Measurements from ENCODE around the gene DIP2C. TPM values are rescaled to one million over a fixed set of nuclear protein-coding genes. Genes with fewer than 3 reads are reported as not detected.

DIP2C gene
- total and polyA plus RNA-seq, 7 experiments from 2014 or later, result 1.1 to 8.7 (median 4.5) TPM

DNA sequence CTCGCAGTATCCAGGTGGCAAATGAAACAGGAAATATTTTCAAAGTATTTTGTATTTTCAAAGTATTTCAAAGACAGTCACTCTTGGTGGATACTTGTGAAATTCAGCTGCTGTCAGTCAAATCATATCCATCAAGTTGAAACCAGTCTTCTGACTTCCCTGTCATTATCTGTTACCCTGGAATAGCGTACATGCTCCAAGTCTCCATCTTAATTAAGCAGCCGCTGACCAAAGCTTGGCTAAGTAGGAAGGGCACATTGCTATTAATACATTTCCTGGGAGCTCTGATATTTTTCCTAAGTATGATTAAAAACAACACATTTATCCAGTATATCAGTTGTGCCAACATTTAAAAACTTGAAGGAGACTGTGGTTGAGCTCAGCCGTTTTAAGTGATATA, 442.0 kb downstream of the DIP2C start:
- intact Hi-C loops (cut with micrococcal nuclease), result no loop called here
- Histone ChIP-seq H3K9me3 (ENCODE audit: control insufficient read depth in 2 of 3, low read length in 3 of 3) (no peaks in the 10 kb centered on the region), H3K27me3 (ENCODE audit: control insufficient read depth in 2 of 2, insufficient read depth in 2 of 2, low read length in 2 of 2) (no peaks in the 10 kb centered on the region), H3K36me3 (ENCODE audit: control insufficient read depth in 2 of 3, insufficient read depth in 3 of 3, low read length in 3 of 3) (peaks cover 17 to 68% (median 21%) of the 10 kb centered on the region in 3 experiments), H3K4me1 (ENCODE audit: control insufficient read depth in 2 of 2, insufficient read depth in 2 of 2, low read length in 2 of 2) (no peaks in the 10 kb centered on the region), H3K4me3 (ENCODE audit: low read length) (no peak overlapping the region), H3K27ac (ENCODE audit: low read depth, low read length) (no peak overlapping the region)
- no peaks in the 10 kb centered on the region for H3K27me3 Mint-ChIP-seq
- POLR2A ChIA-PET, result no interaction called here
- peaks cover 21 to 77% (median 50%) of the 10 kb centered on the region in 5 donors for H3K36me3 Mint-ChIP-seq
- H3K27ac Mint-ChIP-seq, result no peak overlapping the region
- CTCF ChIA-PET, result no interaction called here
- ATAC-seq (no peak), DNase-seq (no peak)
- no peaks in the 10 kb centered on the region for H3K4me1 Mint-ChIP-seq
- no peaks in the 10 kb centered on the region for H3K9me3 Mint-ChIP-seq
- no peak overlapping the region for H3K4me3 Mint-ChIP-seq

DNA sequence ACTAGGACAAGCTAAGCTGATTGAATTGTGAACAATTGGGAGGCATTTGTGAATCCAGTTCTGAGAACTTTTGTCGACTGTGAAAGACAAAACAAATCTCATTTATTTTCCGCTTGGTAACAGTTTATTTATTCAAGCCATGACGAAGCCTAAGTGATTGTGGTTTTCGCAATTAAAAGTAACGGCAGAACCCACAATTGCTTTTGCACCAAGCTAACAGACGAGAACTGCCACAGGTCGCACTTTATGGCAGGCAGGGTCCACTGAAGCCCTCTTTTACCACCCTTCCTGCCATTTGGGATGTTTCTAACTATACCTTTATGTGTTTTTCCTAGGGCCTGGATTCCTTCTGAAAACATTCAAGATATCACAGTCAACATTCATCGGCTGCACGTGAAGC, 443.0 kb downstream of the DIP2C start:
- Histone ChIP-seq H3K27me3 (ENCODE audit: control insufficient read depth in 2 of 2, insufficient read depth in 2 of 2, low read length in 2 of 2) (no peaks in the 10 kb centered on the region), H3K4me1 (ENCODE audit: control insufficient read depth in 2 of 2, insufficient read depth in 2 of 2, low read length in 2 of 2) (no peaks in the 10 kb centered on the region), H3K36me3 (ENCODE audit: control insufficient read depth in 2 of 3, insufficient read depth in 3 of 3, low read length in 3 of 3) (peaks cover 17 to 64% (median 21%) of the 10 kb centered on the region in 3 experiments), H3K4me3 (ENCODE audit: low read length) (no peak overlapping the region), H3K27ac (ENCODE audit: low read depth, low read length) (no peak overlapping the region), H3K9me3 (ENCODE audit: control insufficient read depth in 2 of 3, low read length in 3 of 3) (no peaks in the 10 kb centered on the region)
- H3K27me3 Mint-ChIP-seq, result no peaks in the 10 kb centered on the region
- POLR2A ChIA-PET, result no interaction called here
- no peak overlapping the region for H3K4me3 Mint-ChIP-seq
- H3K27ac Mint-ChIP-seq, result peak overlapping the region in 1 of 9 donors; percentile 33
- DNase-seq, result no peak
- no peaks in the 10 kb centered on the region for H3K9me3 Mint-ChIP-seq
- ATAC-seq, result no peak
- CTCF ChIA-PET, result no interaction called here
- peaks cover 16 to 74% (median 43%) of the 10 kb centered on the region in 5 donors for H3K36me3 Mint-ChIP-seq
- intact Hi-C loops (cut with micrococcal nuclease), result no loop called here
- H3K4me1 Mint-ChIP-seq, result no peaks in the 10 kb centered on the region

DNA sequence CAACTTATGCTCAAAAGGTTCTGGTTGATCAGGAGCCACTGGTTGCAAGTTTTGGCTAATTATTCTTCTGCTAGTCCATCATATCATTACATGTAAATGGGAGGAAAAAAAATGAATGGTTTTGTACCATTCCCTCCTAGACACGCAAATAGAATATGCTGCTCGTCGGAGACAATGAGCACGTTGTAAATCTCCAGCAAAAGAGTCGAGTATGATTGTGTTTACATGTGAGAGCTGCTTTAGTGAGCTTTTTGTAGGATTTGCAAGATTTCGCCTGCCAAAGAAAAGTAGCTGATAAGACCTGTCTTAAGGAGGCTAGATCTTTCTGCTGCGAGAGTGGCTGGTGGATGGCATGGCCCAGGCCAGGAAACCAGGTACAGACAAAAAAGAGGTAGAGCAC, 445.2 kb downstream of the DIP2C start:
- no peak overlapping the region for H3K27ac ChIP-seq (ENCODE audit: low read depth, low read length)

DNA sequence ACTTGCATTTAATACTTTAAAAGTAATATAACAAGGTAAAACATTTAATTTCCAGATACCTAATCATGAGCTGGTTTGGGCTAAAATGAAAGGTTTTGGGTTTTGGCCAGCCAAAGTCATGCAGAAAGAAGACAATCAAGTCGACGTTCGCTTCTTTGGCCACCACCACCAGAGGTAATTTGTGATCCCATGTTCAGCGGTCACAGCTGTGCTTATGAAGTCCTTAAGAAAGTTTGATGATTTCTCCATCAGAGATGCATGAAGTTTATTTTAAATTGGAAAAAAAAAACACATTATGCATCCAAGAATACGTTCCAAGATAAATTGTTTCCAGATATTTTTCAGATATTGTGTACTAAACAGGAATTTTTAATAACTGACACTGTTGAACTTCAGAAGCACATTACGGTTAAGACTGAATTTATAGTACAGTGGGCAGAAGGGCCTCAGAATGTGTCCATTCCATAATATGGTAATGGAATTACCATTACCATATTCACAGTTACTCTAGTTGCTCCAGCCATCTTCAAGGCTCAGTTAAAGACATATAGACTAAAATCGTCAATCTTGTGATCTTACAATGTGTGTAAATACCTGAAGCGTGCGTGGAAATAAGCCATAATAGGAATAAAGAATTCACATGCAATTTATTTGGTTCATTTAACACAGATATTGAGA, 447.4 kb downstream of the DIP2C start:
- intact Hi-C loops (cut with micrococcal nuclease), result no loop called here
- no peak overlapping the region for H3K27ac ChIP-seq (ENCODE audit: low read depth, low read length)
- no peak overlapping the region for H3K4me3 Mint-ChIP-seq
- peaks cover 2 to 53% (median 15%) of the 10 kb centered on the region in 5 donors for H3K36me3 Mint-ChIP-seq
- H3K27me3 Mint-ChIP-seq, result no peaks in the 10 kb centered on the region
- DNase-seq (no peak), ATAC-seq (no peak)
- H3K27ac Mint-ChIP-seq, result no peak overlapping the region
- no peaks in the 10 kb centered on the region for H3K9me3 Mint-ChIP-seq
- no peak overlapping the region for H3K4me3 ChIP-seq (ENCODE audit: low read length)
- peaks cover 4 to 46% (median 15%) of the 10 kb centered on the region in 3 experiments for H3K36me3 ChIP-seq (ENCODE audit: control insufficient read depth in 2 of 3, insufficient read depth in 3 of 3, low read length in 3 of 3)
- H3K27me3 ChIP-seq (ENCODE audit: control insufficient read depth in 2 of 2, insufficient read depth in 2 of 2, low read length in 2 of 2), result no peaks in the 10 kb centered on the region
- H3K4me1 ChIP-seq (ENCODE audit: control insufficient read depth in 2 of 2, insufficient read depth in 2 of 2, low read length in 2 of 2), result no peaks in the 10 kb centered on the region
- no peaks in the 10 kb centered on the region for H3K4me1 Mint-ChIP-seq
- CTCF ChIA-PET, result interaction anchor here (1.2 kb wide), 1 partner anchor 11 kb away, joined by 3 read pairs; no protein-coding TSS in a partner anchor
- no peaks in the 10 kb centered on the region for H3K9me3 ChIP-seq (ENCODE audit: control insufficient read depth in 2 of 3, low read length in 3 of 3)
- POLR2A ChIA-PET, result no interaction called here

More for the DNA sequence above, 445.2 kb downstream of the DIP2C start:
- no peaks in the 10 kb centered on the region for H3K27me3 ChIP-seq (ENCODE audit: control insufficient read depth in 2 of 2, insufficient read depth in 2 of 2, low read length in 2 of 2)
- Mint-ChIP-seq H3K4me3 (no peak overlapping the region), H3K27ac (no peak overlapping the region), H3K36me3 (peaks cover 10 to 65% (median 24%) of the 10 kb centered on the region in 5 donors), H3K9me3 (no peaks in the 10 kb centered on the region), H3K27me3 (no peaks in the 10 kb centered on the region), H3K4me1 (no peaks in the 10 kb centered on the region)
- CTCF ChIA-PET, result interaction anchor here (0.6 kb wide), 1 partner anchor 14 kb away, joined by 3 read pairs; no protein-coding TSS in a partner anchor
- intact Hi-C loops (cut with micrococcal nuclease), result no loop called here
- no peak overlapping the region for H3K4me3 ChIP-seq (ENCODE audit: low read length)
- H3K4me1 ChIP-seq (ENCODE audit: control insufficient read depth in 2 of 2, insufficient read depth in 2 of 2, low read length in 2 of 2), result no peaks in the 10 kb centered on the region
- ATAC-seq (no peak), DNase-seq (no peak)
- POLR2A ChIA-PET, result no interaction called here
- H3K9me3 ChIP-seq (ENCODE audit: control insufficient read depth in 2 of 3, low read length in 3 of 3), result no peaks in the 10 kb centered on the region
- peaks cover 11 to 52% (median 16%) of the 10 kb centered on the region in 3 experiments for H3K36me3 ChIP-seq (ENCODE audit: control insufficient read depth in 2 of 3, insufficient read depth in 3 of 3, low read length in 3 of 3)

DNA sequence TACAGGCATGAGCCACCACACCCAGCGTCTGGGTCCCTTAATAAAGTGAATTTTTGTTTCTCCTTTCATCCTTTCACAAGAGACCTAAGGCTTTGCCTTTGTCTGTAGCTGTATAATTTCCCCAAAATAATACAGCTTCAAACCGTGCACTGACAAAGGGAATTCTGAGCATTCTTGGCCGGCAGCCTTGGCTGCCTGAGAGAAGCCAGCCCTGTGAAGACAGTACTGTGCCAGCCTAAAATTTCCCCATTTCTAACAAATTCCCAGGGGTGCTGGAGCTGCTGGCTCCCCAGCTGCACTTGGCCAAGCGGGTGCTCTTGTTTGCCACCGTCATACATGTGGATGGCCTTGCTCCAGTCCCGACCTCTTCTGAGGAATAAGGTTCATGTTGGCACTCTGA, 448.0 kb downstream of the DIP2C start:
- no peaks in the 10 kb centered on the region for H3K27me3 ChIP-seq (ENCODE audit: control insufficient read depth in 2 of 2, insufficient read depth in 2 of 2, low read length in 2 of 2)
- POLR2A ChIA-PET, result no interaction called here
- H3K27ac Mint-ChIP-seq, result no peak overlapping the region
- intact Hi-C loops (cut with micrococcal nuclease), result no loop called here
- ATAC-seq (no peak), DNase-seq (no peak)
- H3K9me3 ChIP-seq (ENCODE audit: control insufficient read depth in 2 of 3, low read length in 3 of 3), result no peaks in the 10 kb centered on the region
- no peaks in the 10 kb centered on the region for H3K27me3 Mint-ChIP-seq
- CTCF ChIA-PET, result no interaction called here
- H3K4me1 ChIP-seq (ENCODE audit: control insufficient read depth in 2 of 2, insufficient read depth in 2 of 2, low read length in 2 of 2), result no peaks in the 10 kb centered on the region
- H3K36me3 Mint-ChIP-seq, result peaks cover 0 to 51% (median 12%) of the 10 kb centered on the region in 5 donors
- H3K36me3 ChIP-seq (ENCODE audit: control insufficient read depth in 2 of 3, insufficient read depth in 3 of 3, low read length in 3 of 3), result peaks cover 4 to 40% (median 8%) of the 10 kb centered on the region in 3 experiments
- H3K4me3 Mint-ChIP-seq, result no peak overlapping the region
- H3K27ac ChIP-seq (ENCODE audit: low read depth, low read length), result no peak overlapping the region
- H3K4me1 Mint-ChIP-seq, result no peaks in the 10 kb centered on the region
- no peaks in the 10 kb centered on the region for H3K9me3 Mint-ChIP-seq
- H3K4me3 ChIP-seq (ENCODE audit: low read length), result no peak overlapping the region

DNA sequence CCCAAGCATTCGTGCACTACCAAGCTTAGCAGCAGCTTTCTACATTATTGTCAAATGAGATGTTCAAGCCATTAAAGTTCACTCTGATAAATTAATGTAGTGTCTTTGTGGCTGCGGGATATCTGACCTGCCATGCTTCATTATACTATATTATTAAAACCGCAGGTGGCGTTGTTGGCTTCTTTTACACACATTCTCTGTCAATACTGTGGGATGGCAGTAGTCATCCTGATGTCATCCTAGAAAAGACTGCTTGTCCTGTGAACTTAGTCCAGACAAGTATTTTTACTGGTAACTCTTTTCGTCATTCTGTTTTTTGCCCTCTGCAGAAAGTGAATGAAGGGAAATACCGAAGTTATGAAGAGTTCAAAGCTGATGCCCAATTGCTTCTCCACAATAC, 450.4 kb downstream of the DIP2C start:
- Mint-ChIP-seq H3K4me1 (peaks cover 0 to 2% (median 0%) of the 10 kb centered on the region in 7 donors), H3K4me3 (no peak overlapping the region), H3K9me3 (no peaks in the 10 kb centered on the region), H3K27ac (no peak overlapping the region), H3K27me3 (no peaks in the 10 kb centered on the region), H3K36me3 (peaks cover 0 to 41% (median 4%) of the 10 kb centered on the region in 5 donors)
- no peak for DNase-seq
- Histone ChIP-seq H3K4me3 (ENCODE audit: low read length) (no peak overlapping the region), H3K36me3 (ENCODE audit: control insufficient read depth in 2 of 3, insufficient read depth in 3 of 3, low read length in 3 of 3) (peaks cover 4 to 28% (median 8%) of the 10 kb centered on the region in 3 experiments), H3K27me3 (ENCODE audit: control insufficient read depth in 2 of 2, insufficient read depth in 2 of 2, low read length in 2 of 2) (no peaks in the 10 kb centered on the region), H3K27ac (ENCODE audit: low read depth, low read length) (no peak overlapping the region), H3K4me1 (ENCODE audit: control insufficient read depth in 2 of 2, insufficient read depth in 2 of 2, low read length in 2 of 2) (no peaks in the 10 kb centered on the region), H3K9me3 (ENCODE audit: control insufficient read depth in 2 of 3, low read length in 3 of 3) (no peaks in the 10 kb centered on the region)
- CTCF ChIA-PET, result no interaction called here
- POLR2A ChIA-PET, result no interaction called here
- no peak for ATAC-seq
- intact Hi-C loops (cut with micrococcal nuclease), result no loop called here

DNA sequence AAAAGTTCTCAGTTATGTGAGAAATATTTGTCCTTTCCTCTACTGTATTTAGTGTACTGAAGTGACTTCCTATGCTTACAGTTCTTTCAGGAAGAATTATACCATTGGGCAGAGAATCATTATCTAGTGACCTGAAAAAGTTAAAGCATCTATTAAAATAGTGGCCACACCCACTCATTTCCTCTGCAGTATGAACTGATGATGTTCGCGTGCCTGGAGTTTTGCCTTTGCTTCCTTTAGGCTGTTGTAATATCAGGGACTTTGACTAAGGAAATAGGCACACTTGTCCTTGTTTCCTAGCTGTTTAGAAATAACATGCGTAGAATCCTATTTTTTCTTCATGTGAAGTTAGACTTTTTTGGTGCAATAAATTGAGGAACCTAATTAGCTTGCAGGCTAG, 453.6 kb downstream of the DIP2C start:
- Histone ChIP-seq H3K36me3 (ENCODE audit: control insufficient read depth in 2 of 3, insufficient read depth in 3 of 3, low read length in 3 of 3) (peaks cover 0 to 24% (median 8%) of the 10 kb centered on the region in 3 experiments), H3K9me3 (ENCODE audit: control insufficient read depth in 2 of 3, low read length in 3 of 3) (no peaks in the 10 kb centered on the region), H3K4me1 (ENCODE audit: control insufficient read depth in 2 of 2, insufficient read depth in 2 of 2, low read length in 2 of 2) (no peaks in the 10 kb centered on the region), H3K27me3 (ENCODE audit: control insufficient read depth in 2 of 2, insufficient read depth in 2 of 2, low read length in 2 of 2) (no peaks in the 10 kb centered on the region), H3K4me3 (ENCODE audit: low read length) (no peak overlapping the region), H3K27ac (ENCODE audit: low read depth, low read length) (no peak overlapping the region)
- CTCF ChIA-PET, result no interaction called here
- peaks cover 0 to 9% (median 0%) of the 10 kb centered on the region in 7 donors for H3K4me1 Mint-ChIP-seq
- H3K36me3 Mint-ChIP-seq, result peaks cover 0 to 38% (median 4%) of the 10 kb centered on the region in 5 donors
- intact Hi-C loops (cut with micrococcal nuclease), result no loop called here
- no peak overlapping the region for H3K27ac Mint-ChIP-seq
- no peaks in the 10 kb centered on the region for H3K9me3 Mint-ChIP-seq
- DNase-seq (no peak), ATAC-seq (no peak)
- H3K4me3 Mint-ChIP-seq, result no peak overlapping the region
- POLR2A ChIA-PET, result no interaction called here
- no peaks in the 10 kb centered on the region for H3K27me3 Mint-ChIP-seq
